ENCODE results near the gene CCDC136.

Gene CCDC136

DNA sequence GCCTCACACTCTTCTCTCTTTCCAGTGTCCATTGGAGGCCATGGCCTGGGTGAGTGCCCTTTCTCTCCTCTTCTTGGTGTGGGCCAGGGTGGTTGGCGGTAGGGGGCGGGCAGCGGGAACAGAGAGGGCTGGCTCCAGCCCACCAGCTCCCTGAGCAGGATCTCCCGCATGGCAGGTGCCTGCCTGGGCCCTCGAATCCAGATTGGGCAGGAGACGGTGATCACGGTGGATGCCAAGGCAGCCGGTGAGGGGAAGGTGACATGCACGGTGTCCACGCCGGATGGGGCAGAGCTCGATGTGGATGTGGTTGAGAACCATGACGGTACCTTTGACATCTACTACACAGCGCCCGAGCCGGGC is 57.4 kb downstream of the CCDC136 start:
- no peaks in the 10 kb centered on the region for H3K9me3 ChIP-seq (ENCODE audit: severe bottlenecking)
- no peaks in the 10 kb centered on the region for H3K4me1 ChIP-seq (ENCODE audit: insufficient read depth, poor library complexity, severe bottlenecking)
- DNase-seq (ENCODE audit: low spot score) = no peak
- H3K27ac ChIP-seq (ENCODE audit: poor library complexity, severe bottlenecking) = no peak overlapping the region
- H3K36me3 ChIP-seq (ENCODE audit: low read depth) = no peaks in the 10 kb centered on the region
- ATAC-seq (ENCODE audit: low read depth) = no peak
- TF ChIP-seq, protein P1, sequence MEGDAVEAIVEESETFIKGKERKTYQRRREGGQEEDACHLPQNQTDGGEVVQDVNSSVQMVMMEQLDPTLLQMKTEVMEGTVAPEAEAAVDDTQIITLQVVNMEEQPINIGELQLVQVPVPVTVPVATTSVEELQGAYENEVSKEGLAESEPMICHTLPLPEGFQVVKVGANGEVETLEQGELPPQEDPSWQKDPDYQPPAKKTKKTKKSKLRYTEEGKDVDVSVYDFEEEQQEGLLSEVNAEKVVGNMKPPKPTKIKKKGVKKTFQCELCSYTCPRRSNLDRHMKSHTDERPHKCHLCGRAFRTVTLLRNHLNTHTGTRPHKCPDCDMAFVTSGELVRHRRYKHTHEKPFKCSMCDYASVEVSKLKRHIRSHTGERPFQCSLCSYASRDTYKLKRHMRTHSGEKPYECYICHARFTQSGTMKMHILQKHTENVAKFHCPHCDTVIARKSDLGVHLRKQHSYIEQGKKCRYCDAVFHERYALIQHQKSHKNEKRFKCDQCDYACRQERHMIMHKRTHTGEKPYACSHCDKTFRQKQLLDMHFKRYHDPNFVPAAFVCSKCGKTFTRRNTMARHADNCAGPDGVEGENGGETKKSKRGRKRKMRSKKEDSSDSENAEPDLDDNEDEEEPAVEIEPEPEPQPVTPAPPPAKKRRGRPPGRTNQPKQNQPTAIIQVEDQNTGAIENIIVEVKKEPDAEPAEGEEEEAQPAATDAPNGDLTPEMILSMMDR (IDR thresholded peaks at IDR 0.05; ENCODE audit: poor library complexity, severe bottlenecking) = no peak
- H3K4me3 ChIP-seq (ENCODE audit: severe bottlenecking) = no peak overlapping the region
- H3K27me3 ChIP-seq (ENCODE audit: insufficient read depth, poor library complexity, severe bottlenecking) = no peaks in the 10 kb centered on the region

DNA sequence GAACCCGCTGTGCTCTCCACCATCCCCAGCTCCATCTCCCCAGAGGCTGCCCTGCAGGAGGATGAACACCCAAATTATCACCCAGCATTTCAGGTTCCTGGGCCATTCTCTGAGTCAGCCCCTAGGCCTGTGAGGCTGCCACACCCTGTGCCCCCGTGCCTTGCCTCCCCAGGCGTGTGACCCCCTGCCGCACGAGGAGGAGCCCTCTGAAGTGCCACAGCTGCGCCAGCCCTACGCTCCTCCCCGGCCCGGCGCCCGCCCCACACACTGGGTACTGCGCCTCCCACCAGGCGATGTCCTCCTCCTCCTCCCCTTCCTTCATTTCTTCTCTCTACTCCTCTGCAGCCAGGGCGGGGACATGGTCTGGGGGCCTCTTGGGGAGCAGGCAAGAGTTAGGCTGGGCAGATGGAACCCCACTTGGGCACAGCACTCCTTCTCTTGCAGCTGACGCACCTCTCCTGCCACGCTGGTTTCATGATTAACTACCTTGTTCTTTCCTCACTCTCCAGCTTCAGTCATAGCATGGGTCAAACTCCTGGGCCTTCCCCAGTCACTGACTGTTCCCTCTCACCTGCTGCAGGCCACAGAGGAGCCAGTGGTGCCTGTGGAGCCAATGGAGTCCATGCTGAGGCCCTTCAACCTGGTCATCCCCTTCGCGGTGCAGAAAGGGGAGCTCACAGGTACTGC is 58.2 kb downstream of the CCDC136 start:
- Histone ChIP-seq H3K27me3 (ENCODE audit: insufficient read depth, poor library complexity, severe bottlenecking) (no peaks in the 10 kb centered on the region), H3K27ac (ENCODE audit: poor library complexity, severe bottlenecking) (no peak overlapping the region), H3K4me1 (ENCODE audit: insufficient read depth, poor library complexity, severe bottlenecking) (no peaks in the 10 kb centered on the region), H3K9me3 (ENCODE audit: severe bottlenecking) (no peaks in the 10 kb centered on the region), H3K36me3 (ENCODE audit: low read depth) (no peaks in the 10 kb centered on the region), H3K4me3 (ENCODE audit: severe bottlenecking) (no peak overlapping the region)
- TF ChIP-seq, protein P1 (IDR thresholded peaks at IDR 0.05; ENCODE audit: poor library complexity, severe bottlenecking) = no peak
- no peak for DNase-seq (ENCODE audit: low spot score)
- ATAC-seq (ENCODE audit: low read depth) = no peak

DNA sequence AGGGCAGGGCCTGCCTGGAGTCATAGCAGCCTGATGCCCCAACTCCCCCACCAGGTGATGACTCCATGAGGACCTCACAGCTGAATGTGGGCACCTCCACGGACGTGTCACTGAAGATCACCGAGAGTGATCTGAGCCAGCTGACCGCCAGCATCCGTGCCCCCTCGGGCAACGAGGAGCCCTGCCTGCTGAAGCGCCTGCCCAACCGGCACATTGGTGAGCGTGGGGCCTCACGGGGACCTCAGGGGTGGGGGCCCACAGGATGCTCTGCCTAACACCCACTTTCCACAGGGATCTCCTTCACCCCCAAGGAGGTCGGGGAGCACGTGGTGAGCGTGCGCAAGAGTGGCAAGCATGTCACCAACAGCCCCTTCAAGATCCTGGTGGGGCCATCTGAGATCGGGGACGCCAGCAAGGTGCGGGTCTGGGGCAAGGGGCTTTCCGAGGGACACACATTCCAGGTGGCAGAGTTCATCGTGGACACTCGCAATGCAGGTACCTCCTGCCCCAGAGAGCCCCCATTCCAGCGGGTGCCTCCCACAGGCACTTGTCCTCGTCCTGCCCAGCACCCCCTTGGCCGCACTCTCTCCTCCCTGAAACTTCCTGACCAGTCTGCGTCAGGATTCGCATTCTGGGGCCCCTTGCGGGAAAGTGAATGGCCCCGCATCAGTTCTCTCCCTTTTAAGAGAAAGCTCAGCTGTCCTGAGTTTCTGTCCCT is 60.9 kb downstream of the CCDC136 start:
- Histone ChIP-seq H3K36me3 (ENCODE audit: low read depth) (no peaks in the 10 kb centered on the region), H3K9me3 (ENCODE audit: severe bottlenecking) (no peaks in the 10 kb centered on the region), H3K27ac (ENCODE audit: poor library complexity, severe bottlenecking) (no peak overlapping the region), H3K4me3 (ENCODE audit: severe bottlenecking) (no peak overlapping the region), H3K4me1 (ENCODE audit: insufficient read depth, poor library complexity, severe bottlenecking) (no peaks in the 10 kb centered on the region), H3K27me3 (ENCODE audit: insufficient read depth, poor library complexity, severe bottlenecking) (no peaks in the 10 kb centered on the region)
- TF ChIP-seq, protein P1 (IDR thresholded peaks at IDR 0.05; ENCODE audit: poor library complexity, severe bottlenecking) = no peak
- DNase-seq (ENCODE audit: low spot score) = no peak
- ATAC-seq (ENCODE audit: low read depth) = no peak

DNA sequence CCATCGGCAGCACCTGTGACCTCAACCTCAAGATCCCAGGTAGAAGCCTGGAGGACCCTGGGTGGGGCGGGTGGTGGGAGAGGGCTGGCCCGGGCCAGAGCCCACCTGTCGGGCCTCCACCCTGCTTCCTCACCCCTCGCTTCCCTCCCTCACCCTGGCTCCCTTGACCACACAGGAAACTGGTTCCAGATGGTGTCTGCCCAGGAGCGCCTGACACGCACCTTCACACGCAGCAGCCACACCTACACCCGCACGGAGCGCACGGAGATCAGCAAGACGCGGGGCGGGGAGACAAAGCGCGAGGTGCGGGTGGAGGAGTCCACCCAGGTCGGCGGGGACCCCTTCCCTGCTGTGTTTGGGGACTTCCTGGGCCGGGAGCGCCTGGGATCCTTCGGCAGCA is 62.0 kb downstream of the CCDC136 start:
- H3K27me3 ChIP-seq (ENCODE audit: insufficient read depth, poor library complexity, severe bottlenecking) = no peaks in the 10 kb centered on the region
- no peaks in the 10 kb centered on the region for H3K36me3 ChIP-seq (ENCODE audit: low read depth)
- no peak for ATAC-seq (ENCODE audit: low read depth)

More for the DNA sequence above, 62.0 kb downstream of the CCDC136 start:
- Histone ChIP-seq H3K9me3 (ENCODE audit: severe bottlenecking) (no peaks in the 10 kb centered on the region), H3K4me3 (ENCODE audit: severe bottlenecking) (no peak overlapping the region), H3K27ac (ENCODE audit: poor library complexity, severe bottlenecking) (no peak overlapping the region), H3K4me1 (ENCODE audit: insufficient read depth, poor library complexity, severe bottlenecking) (no peaks in the 10 kb centered on the region)
- TF ChIP-seq, protein P1 (IDR thresholded peaks at IDR 0.05; ENCODE audit: poor library complexity, severe bottlenecking) = no peak
- DNase-seq (ENCODE audit: low spot score) = no peak
